NCI-H1417 treated with DMSO at 0.1 percent for 48 hours (cell line): ENCODE measurements around the gene SLC38A2.

Experiments
- DNase-seq: peaks from one replicate; lab custom pipeline; 2025; lab: John Stamatoyannopoulos, UW

SLC38A2 gene

DNA sequence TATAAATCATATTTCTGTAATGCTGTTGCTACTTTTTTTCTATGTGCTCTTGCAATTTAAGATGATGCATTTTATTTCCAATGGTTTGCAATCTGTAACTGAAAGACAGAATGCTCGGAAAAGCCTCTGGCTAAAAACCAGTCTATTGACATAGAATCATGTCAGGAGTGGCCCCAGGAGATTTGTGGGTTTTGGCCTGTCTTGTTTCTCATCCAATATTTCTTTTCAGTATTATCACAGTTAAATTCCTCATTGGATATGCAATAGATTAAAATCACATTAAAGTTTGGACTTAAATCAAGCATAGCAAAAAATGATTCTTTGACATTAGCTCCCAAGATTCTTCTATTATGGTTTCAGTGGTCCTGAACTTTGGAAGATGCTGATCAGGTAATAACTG lies 19.1 kb upstream of the SLC38A2 start:
- DNase-seq = no peak

DNA sequence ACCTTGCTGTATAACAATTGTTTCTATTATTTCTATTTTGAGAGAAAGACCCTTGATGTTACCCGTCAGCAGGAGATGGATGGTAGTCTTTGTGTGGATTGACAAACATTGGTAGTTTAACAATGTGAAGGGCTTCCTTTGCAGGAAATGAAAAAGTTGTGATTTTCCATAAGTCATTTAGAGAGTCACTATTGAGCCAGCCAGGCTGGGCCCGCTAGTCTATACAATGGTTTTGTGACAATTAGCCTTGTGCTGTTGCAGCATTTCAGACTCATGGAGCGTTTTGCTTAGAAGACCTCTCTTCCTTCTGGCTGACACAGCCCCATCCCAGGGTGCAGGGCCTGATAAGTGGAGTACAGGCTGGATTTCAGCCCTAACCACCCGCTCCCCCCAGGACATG lies 18.3 kb upstream of the SLC38A2 start:
- no peak for DNase-seq

DNA sequence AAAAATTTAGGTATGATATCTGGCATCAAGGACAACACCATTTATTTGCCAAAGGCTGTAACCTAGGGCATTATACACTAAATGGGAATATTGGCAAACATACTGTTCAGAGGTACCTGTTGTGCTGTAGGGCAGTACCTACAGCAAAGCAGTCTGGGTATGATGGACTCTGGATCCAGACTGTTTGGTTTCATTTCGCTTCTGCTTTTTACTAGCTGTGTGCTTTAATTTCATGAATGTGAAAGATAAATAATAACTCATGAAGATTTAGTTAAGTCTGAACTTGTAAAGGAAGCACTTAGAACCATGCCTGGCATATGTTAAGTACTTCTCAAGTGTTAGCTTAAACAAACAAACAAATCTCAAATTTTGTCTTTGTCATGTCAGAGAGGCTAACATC lies 17.7 kb upstream of the SLC38A2 start:
- no peak for DNase-seq

DNA sequence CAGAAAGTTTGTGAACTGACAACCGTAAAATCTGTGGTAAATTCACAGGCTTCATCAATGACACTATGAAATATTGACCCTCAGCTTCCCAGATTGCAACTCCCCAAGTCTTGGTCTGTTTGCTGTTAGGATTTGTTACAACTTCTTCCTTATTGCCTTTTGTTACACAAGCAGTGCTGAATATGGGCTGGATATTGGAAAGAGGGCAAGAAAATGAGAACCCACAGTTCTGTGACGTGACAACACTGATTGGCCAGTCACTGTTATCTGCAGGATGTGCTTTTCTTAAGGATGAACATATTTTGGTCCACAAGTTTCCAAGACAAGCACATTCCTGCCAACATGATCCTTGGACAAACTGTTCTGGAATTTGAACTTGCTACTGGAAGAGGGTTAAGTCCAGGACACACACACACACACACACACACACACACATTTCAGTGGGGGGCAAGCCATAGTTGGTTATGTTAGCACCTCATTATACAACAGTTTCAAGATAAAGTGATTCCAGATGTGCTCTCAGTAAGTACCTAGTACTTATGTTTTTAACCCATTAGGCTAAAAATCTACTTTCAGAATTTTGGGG lies 16.6 kb upstream of the SLC38A2 start:
- no peak for DNase-seq

DNA sequence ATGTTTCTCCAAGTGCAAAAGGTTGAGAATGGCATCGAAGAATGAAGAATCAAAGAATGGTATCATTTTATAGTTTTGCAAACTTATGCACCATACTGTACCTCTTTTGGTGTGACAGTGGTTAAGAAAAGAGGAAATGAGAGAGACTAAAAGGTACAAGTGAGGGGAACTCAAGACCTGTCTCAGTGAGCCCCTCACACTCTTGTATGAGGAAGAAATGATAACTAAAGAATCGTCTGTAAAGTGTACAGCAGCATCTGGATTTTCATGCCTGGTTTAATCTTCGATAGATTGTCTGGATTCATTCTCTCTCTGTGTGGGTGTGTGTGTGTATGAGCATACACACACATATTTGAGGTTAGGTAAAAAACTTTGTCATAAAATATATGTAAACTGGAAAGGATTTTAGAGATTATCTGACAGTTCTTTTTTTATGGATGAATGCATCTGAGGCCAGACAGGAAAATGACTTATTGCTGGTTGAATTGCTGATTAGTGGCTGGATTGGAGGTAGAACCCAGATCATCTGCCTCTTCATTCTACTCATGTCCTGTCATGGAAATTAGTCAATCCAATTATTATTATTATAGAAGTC lies 16.0 kb upstream of the SLC38A2 start:
- no peak for DNase-seq

DNA sequence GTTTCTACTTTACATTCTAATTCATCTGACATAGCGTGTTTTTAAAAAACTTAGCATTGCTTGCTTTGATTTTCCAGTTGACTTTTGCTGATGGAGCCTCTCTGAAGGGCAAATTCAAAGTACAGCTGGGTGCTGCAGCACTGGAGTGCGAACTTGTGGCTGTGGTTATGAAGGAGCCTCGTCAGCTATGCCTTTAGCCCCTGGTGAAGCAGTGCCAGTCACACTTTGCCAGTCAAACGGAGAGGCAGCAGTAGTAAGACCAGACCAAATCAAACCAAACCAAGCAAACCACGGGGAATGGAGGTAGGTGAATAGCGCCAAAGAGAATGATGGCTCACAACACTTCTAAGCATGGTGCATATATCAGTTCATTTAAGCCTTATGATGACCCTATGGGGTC lies 15.1 kb upstream of the SLC38A2 start:
- no peak for DNase-seq

DNA sequence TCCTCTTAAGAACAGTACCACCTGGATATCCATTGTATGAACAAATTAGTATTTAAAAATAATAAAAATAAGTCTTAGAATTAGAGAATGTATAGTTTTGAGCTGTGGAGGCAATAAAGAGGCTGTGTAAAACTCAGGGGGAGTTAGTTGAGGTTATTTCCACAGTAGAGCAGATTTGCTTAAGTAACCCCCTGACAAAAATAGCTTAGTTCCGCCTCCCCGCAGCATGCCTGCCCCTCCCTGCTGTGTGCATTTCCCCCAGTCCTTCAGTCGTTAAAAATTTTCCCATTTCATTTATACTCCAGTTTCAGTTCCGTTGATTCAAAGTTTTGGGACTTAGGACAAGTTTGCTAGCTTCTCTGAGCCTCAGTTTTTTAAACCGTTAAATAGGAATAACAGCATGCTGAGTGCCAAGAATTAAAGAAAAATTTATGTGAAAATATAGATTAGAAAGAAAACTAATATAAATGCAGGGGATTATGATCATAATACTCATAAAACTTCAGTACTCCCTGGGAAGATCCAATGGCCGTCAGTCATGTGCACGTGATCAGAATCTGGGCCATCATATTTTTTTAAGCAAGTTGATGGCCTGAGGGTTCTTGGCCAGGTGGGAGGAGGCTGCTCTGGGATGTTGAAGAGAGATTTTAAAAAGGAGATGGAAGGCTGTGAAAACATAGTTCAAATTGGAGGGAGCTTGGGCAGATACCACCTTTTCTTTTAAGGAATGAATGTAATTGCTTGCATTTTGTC lies 14.5 kb upstream of the SLC38A2 start:
- DNase-seq = no peak

GRCh38 chr12:46386360-46386867 lies 13.8 kb upstream of the SLC38A2 start:
- DNase-seq = no peak

- DNase-seq = no peak
These were observed 12.9 kb upstream of the SLC38A2 start for GRCh38 chr12:46385438-46385837.

- DNase-seq = no peak
These were observed 12.1 kb upstream of the SLC38A2 start for GRCh38 chr12:46384451-46385309.

- no peak for DNase-seq
These were observed 11.3 kb upstream of the SLC38A2 start for GRCh38 chr12:46383654-46384450.

GRCh38 chr12:46382964-46383653 lies 10.5 kb upstream of the SLC38A2 start:
- peak; percentile 60 for DNase-seq

- no peak for DNase-seq
These were observed 9.9 kb upstream of the SLC38A2 start for GRCh38 chr12:46382408-46382963.

DNA sequence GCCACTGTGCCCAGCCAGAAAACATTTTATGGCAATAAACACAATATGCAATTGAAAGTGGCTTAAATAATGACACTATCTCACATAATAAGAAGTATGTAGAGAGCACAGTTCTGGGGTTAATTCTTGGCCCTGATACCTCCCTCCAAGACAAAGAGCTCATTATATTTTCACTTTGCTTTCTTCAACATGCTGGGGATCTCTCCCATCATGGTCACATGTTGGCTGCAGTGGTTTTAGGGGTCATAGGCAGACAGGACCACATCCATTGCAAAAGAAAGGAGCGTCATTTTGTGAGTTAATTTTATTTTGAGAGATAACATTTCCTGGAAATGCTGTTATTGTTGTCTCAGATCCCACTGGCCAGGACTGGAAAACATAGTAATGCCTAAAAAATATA lies 8.3 kb upstream of the SLC38A2 start:
- no peak for DNase-seq

GRCh38 chr12:46380022-46380796 lies 7.6 kb upstream of the SLC38A2 start:
- no peak for DNase-seq

GRCh38 chr12:46379352-46379751 lies 6.8 kb upstream of the SLC38A2 start:
- no peak for DNase-seq

GRCh38 chr12:46378530-46378929 lies 6.0 kb upstream of the SLC38A2 start:
- no peak for DNase-seq

DNA sequence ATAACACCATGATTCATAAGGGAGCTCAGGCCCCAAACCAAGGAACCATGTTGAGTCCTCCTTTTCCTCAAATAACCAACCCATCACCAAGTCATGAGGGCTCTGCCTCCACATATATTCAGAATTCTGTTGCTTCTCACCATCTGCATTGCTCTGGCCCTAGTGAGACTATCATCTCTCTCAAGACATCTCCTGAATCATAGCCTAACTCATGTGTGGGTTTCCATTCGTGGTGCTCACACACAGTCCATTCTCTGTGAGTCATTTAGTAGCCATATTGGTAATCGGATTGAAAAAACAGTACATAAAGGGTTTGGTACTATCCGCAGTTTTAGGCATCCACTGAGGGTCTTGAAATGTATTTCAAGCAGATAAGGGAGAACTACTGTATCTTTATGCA lies 5.1 kb upstream of the SLC38A2 start:
- no peak for DNase-seq

DNA sequence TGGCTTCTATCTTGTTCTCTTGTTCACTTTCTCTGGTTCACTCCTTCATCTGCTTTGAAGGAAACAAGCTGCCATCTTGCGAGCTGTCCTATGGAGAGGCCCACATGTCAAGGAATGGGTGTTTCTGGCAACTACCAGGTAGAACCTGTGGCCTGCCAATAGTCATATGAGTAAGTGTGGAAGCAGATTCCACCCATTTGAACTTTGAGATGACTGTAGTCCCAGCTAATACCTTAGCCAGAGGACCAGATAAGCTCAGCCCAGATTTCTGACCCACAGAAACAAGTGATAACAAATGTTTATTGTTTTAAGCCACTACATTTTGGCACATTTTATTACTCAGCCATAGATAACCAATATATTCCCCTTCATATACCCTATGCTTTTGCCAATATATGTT lies 4.0 kb upstream of the SLC38A2 start:
- no peak for DNase-seq

- DNase-seq = no peak
These were observed 2.1 kb upstream of the SLC38A2 start for GRCh38 chr12:46374711-46375110.
